ENCODE data around the gene REV3L.

- TF ChIP-seq CTCF (IDR thresholded peaks at IDR 0.05 in 4 of 5, conservative IDR thresholded peaks at IDR 0.05 in 1 of 5): no peak
- no peak for TF ChIP-seq POLR2A (IDR thresholded peaks at IDR 0.05)
Measured at GRCh38 chr6:111326563-111326962, 156.5 kb downstream of the REV3L start.

All from gastrocnemius medialis (tissue), 4 donors.